Mammary epithelial cell (primary cell): ENCODE measurements around the gene TNRC6A.

Experiments used
- CTCF ChIP-seq, 2 donors: IDR thresholded peaks in 1 of 2; conservative IDR thresholded peaks in 1 of 2; 2 replicates each; pipeline ENCODE4 v1.5.1; 2011 to 2012; ENCODE audit warnings: inconsistent platforms in 2 of 2, low read length in 2 of 2, mild to moderate bottlenecking in 2 of 2, control low read depth in 1 of 2, low read depth in 1 of 2; ENCODE audit not compliant: insufficient read depth in 1 of 2; ENCODE audit errors: extremely low read depth in 1 of 2
- EZH2 ChIP-seq: IDR thresholded peaks from 2 replicates; pipeline ENCODE4 v1.6.1; 2012; ENCODE audit warnings: low read length, inconsistent platforms, borderline replicate concordance

DNA sequence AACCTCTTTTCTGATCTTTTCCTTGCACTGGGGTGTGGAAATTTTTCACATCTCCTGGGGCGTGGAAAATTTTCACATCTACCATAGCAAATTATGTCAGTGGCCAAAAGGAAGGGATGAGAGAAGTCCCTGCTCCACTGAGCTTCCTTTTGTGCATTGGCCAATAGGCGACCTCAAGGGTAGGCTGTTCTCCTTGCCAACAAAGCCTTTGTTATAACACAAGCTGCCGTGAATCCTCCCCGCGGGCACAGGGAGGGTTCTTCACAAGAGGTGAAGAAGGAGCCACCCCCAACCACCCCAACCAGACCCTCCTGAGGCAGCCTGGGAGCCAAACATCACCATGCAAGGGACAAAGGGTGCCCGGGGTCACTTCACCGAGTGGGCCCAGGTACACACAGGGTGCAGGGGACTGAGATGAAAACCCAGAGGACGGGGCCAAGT, 122.8 kb downstream of the TNRC6A start:
- TF ChIP-seq CTCF (conservative IDR thresholded peaks at IDR 0.05 in 1 of 2, IDR thresholded peaks at IDR 0.05 in 1 of 2; ENCODE audit: extremely low read depth in 1 of 2, insufficient read depth in 1 of 2, low read depth in 1 of 2, low read length in 2 of 2) = no peak
- no peak for TF ChIP-seq EZH2
